Activated T-helper 1 cell treated with anti-CD3 and anti-CD28 coated beads, Interleukin-12 subunit alpha, Interleukin-12 subunit beta, Interleukin-2, Interleukin-4 antibody, amounts not matched to agents 30 ng/mL and 10 ng/mL and 1 ng/mL, durations not matched to agents 14 hours and 24 hours and 36 hours (primary cell): ENCODE results near the gene RYK. TPM values are rescaled to one million over a fixed set of nuclear protein-coding genes. Genes with fewer than 3 reads are reported as not detected.
"Not testable (repeated sequence)": the region's sequence is repeated elsewhere in the genome, so short reads cannot be mapped to it uniquely, and the experiment has no call there.

Source experiments
- DNase-seq: peaks from one replicate; pipeline ENCODE4 v3.0.0; 2021; ENCODE audit warnings: low spot score
- H3K27ac Mint-ChIP-seq: one replicate; pipeline ENCODE4 v1.8.0; 2021; ENCODE audit warnings: mild to moderate bottlenecking, mixed read lengths
- H3K27me3 Mint-ChIP-seq: one replicate; pipeline ENCODE4 v1.8.0; 2022; ENCODE audit warnings: mild to moderate bottlenecking, moderate library complexity, mixed read lengths; ENCODE audit not compliant: insufficient read depth
- H3K36me3 Mint-ChIP-seq: one replicate; pipeline ENCODE4 v1.8.0; 2021; ENCODE audit warnings: low read depth, mixed read lengths
- H3K4me1 Mint-ChIP-seq: one replicate; pipeline ENCODE4 v1.8.0; 2021; ENCODE audit warnings: low read depth, mixed read lengths
- H3K4me3 Mint-ChIP-seq: one replicate; pipeline ENCODE4 v1.8.0; 2021; ENCODE audit warnings: mild to moderate bottlenecking, moderate library complexity, mixed read lengths
- H3K9me3 Mint-ChIP-seq: one replicate; pipeline ENCODE4 v1.8.0; 2021; ENCODE audit warnings: mixed read lengths
- intact Hi-C: fragments of 100-400 bp; cut with micrococcal nuclease; formaldehyde crosslinking; loops from one replicate; pipeline ENCODE4 v1.15.1; 2024
- total RNA-seq: library from RNA; stranded (reverse); gene quantifications from 2 replicates; pipeline ENCODE4 v1.2.3, GENCODE V29; 2022

Gene RYK
- total RNA-seq, 1 donor from 2014 or later: 15.8 TPM

DNA sequence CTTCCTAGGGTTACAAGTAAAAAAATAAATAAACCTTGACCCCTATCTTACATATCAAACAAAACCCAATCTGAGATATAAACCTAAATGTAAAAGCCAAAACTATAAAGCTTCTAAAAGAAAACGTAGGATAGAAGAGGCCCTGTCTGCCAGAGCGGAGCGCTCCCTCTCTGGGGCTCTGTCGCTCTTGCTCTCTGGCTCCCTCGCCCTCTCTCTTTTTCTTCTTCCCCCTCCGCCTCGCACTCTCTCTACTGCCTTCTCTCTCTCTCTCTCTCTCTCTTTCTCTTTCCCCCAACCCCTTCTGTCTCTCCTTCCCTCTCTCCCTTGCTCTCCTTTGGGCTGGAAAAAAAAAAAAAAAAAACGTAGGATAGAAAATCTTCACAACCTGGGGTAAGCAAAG is 21.6 kb downstream of the RYK start:
- Mint-ChIP-seq H3K9me3 (no peaks in the 10 kb centered on the region), H3K27me3 (peaks cover 12% of the 10 kb centered on the region), H3K4me1 (peaks cover 8% of the 10 kb centered on the region), H3K4me3 (no peak overlapping the region), H3K27ac (no peak overlapping the region), H3K36me3 (no peaks in the 10 kb centered on the region)
- intact Hi-C loops: no loop called here
- no peak for DNase-seq

GRCh38 chr3:134228479-134228878 is 22.2 kb downstream of the RYK start:
- Mint-ChIP-seq H3K27ac (no peak overlapping the region), H3K4me3 (no peak overlapping the region), H3K4me1 (peaks cover 8% of the 10 kb centered on the region), H3K36me3 (no peaks in the 10 kb centered on the region), H3K27me3 (peaks cover 12% of the 10 kb centered on the region), H3K9me3 (no peaks in the 10 kb centered on the region)
- intact Hi-C loops: no loop called here
- no peak for DNase-seq

DNA sequence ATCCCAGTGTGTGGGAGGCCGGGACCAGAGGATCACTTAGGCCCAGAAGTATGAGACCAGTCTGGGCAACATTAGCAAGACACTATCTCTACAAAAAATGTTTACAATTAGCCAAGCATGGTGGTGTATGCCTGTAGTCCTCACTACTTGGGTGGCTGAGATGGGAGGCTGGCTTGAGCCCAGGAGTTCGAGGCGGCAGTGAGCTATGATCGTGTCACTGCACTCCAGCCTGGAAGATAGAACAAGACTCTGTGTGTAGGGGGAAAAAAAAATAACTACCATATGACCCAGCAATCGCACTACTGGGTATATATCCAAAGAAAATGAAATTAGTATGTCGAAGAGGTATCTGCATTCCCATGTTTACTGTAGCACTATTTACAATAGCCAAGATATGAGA is 22.6 kb downstream of the RYK start:
- H3K27me3 Mint-ChIP-seq: peaks cover 12% of the 10 kb centered on the region
- H3K4me3 Mint-ChIP-seq: no peak overlapping the region
- no peak for DNase-seq
- H3K9me3 Mint-ChIP-seq: no peaks in the 10 kb centered on the region
- no peak overlapping the region for H3K27ac Mint-ChIP-seq
- H3K36me3 Mint-ChIP-seq: no peaks in the 10 kb centered on the region
- peaks cover 8% of the 10 kb centered on the region for H3K4me1 Mint-ChIP-seq
- intact Hi-C loops: no loop called here

- intact Hi-C loops: loop anchor here (1.0 to 2.0 kb wide), 2 partner anchors 11 to 28 kb away; no protein-coding TSS in a partner anchor
- not testable (repeated sequence) for DNase-seq, H3K36me3 Mint-ChIP-seq, H3K27ac Mint-ChIP-seq, H3K9me3 Mint-ChIP-seq, H3K4me3 Mint-ChIP-seq, H3K4me1 Mint-ChIP-seq
- peaks cover 15% of the 10 kb centered on the region for H3K27me3 Mint-ChIP-seq
Measured at GRCh38 chr3:134224796-134225156, 25.9 kb downstream of the RYK start.

- H3K36me3 Mint-ChIP-seq: no peaks in the 10 kb centered on the region
- no peaks in the 10 kb centered on the region for H3K4me1 Mint-ChIP-seq
- H3K9me3 Mint-ChIP-seq: no peaks in the 10 kb centered on the region
- DNase-seq: no peak
- no peak overlapping the region for H3K27ac Mint-ChIP-seq
- H3K27me3 Mint-ChIP-seq: peaks cover 12% of the 10 kb centered on the region
- intact Hi-C loops: no loop called here
- H3K4me3 Mint-ChIP-seq: no peak overlapping the region
Measured at GRCh38 chr3:134222835-134223234, 27.8 kb downstream of the RYK start.

- Mint-ChIP-seq H3K27me3 (peaks cover 7% of the 10 kb centered on the region), H3K4me3 (no peak overlapping the region), H3K9me3 (no peaks in the 10 kb centered on the region), H3K4me1 (peaks cover 18% of the 10 kb centered on the region), H3K36me3 (no peaks in the 10 kb centered on the region), H3K27ac (no peak overlapping the region)
- intact Hi-C loops: loop anchor here (10.0 kb wide), 2 partner anchors 292 to 1492 kb away; partner anchors contain the start of gene NPHP3
- no peak for DNase-seq
Measured at GRCh38 chr3:134216851-134217250, 33.8 kb downstream of the RYK start.

DNA sequence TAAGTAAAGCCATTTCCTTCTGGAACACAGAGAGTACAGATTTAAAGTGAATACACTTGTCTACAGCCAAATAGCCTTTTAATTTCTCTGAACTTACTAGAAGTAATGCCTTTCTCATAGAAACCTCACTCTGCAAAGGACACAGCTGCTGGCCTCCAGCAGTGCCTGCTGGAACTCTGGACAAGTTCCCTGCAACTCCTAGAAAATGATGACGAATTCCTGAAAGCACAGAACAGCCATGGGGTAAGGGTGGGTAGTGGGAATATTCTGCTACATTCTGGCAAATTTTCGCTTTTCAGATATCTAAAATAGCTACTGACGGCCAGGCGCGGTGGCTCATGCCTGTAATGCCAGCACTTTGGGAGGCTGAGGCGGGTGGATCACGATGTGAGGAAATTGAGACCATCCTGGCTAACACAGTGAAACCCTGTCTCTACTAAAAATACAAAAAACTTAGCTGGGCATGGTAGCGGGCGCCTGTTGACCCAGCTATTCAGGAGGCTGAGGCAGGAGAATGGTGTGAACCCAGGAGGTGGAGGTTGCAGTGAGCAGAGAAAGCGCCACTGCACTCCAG is 34.4 kb downstream of the RYK start:
- H3K4me1 Mint-ChIP-seq: peaks cover 18% of the 10 kb centered on the region
- DNase-seq: no peak
- H3K27ac Mint-ChIP-seq: no peak overlapping the region
- H3K36me3 Mint-ChIP-seq: no peaks in the 10 kb centered on the region
- H3K27me3 Mint-ChIP-seq: peaks cover 7% of the 10 kb centered on the region
- no peaks in the 10 kb centered on the region for H3K9me3 Mint-ChIP-seq
- no peak overlapping the region for H3K4me3 Mint-ChIP-seq
- intact Hi-C loops: loop anchor here (10.0 kb wide), 2 partner anchors 291 to 1491 kb away; partner anchors contain the start of gene NPHP3

DNA sequence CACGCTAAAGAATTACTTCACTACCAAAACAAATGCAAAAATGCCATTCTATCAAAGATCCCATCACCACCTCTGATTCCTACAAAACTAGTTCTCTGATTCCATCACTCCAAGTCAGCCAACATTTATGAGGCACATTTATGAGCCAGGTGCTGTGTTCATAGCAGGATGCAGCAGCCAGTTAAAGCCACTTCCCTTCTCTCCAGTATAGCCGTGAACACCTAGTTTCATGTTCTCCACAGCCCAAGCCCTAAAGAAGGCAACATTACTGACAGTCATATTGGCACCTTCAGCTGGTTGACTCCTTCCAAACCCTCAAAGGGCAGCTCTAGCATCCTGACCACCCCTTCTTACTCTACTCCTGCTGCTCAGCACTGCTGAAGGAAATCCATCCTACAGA is 36.4 kb downstream of the RYK start:
- intact Hi-C loops: loop anchor here (5.0 to 10.0 kb wide), 3 partner anchors 38 to 1489 kb away; partner anchors contain the start of genes NPHP3 and RYK
- DNase-seq: no peak

DNA sequence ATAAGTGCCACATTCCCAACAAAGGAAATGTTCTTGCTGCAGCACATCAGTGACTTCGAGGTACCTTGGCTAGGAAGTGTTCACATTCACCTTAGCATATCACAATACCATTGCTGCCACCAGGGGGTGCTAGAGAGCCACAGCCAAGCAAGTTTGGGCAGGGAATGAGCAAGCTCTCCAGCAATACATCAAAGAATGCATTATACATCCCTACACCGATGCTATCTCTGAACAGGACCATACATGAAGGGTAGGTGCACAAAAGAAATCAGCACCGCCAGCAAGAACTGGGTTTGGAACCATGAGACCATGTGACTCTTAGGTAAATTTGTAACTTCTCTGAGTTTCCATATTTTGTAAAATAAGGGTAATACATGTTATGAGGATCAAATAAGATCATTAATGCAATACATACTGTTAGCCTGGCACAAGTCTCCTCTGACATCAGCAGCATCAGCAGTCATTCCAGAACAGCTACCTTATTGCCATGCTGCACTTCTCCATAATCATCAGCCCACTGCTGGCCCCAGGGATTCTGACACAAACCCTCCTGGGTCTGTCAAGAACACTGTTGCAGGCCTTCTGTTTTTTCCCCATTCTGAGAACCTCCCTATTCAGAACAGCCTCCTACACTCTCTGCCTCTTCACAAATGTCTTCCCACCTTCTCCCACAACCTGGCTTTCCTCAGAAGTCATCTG is 37.5 kb downstream of the RYK start:
- Mint-ChIP-seq H3K36me3 (peaks cover 6% of the 10 kb centered on the region), H3K9me3 (no peaks in the 10 kb centered on the region), H3K4me1 (peaks cover 18% of the 10 kb centered on the region), H3K4me3 (no peak overlapping the region), H3K27me3 (peaks cover 6% of the 10 kb centered on the region), H3K27ac (no peak overlapping the region)
- intact Hi-C loops: loop anchor here (1.0 to 10.0 kb wide), 9 partner anchors 11 to 1488 kb away; partner anchors contain the start of genes NPHP3 and RYK
- DNase-seq: peak; percentile 61

More for the DNA sequence above, 36.4 kb downstream of the RYK start:
- no peak overlapping the region for H3K4me3 Mint-ChIP-seq
- no peaks in the 10 kb centered on the region for H3K9me3 Mint-ChIP-seq
- peaks cover 6% of the 10 kb centered on the region for H3K36me3 Mint-ChIP-seq
- no peak overlapping the region for H3K27ac Mint-ChIP-seq
- H3K27me3 Mint-ChIP-seq: peaks cover 6% of the 10 kb centered on the region
- H3K4me1 Mint-ChIP-seq: peaks cover 18% of the 10 kb centered on the region

DNA sequence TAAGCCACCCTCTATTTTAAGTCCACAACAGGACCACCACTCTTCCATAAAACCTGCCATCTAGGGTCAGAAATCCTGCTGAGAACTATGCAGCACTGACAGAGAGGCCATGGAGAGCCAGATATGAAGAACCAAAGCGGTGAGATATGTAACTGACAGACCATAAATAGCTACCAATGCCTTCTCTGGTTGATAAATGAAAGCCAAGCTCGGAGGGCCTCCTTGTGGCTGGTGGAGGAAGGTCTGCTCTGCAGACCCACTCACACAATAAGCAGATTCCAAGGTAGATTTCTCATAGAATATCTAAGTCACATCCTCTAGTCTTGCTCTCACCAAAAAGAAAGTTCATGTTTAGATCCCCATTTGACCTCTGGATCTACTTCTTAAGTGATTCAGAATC is 38.9 kb downstream of the RYK start:
- intact Hi-C loops: loop anchor here (2.0 to 10.0 kb wide), 5 partner anchors 27 to 1487 kb away; partner anchors contain the start of genes NPHP3 and RYK
- Mint-ChIP-seq H3K9me3 (no peaks in the 10 kb centered on the region), H3K4me3 (no peak overlapping the region), H3K27ac (no peak overlapping the region), H3K27me3 (peaks cover 6% of the 10 kb centered on the region), H3K36me3 (peaks cover 8% of the 10 kb centered on the region), H3K4me1 (peaks cover 18% of the 10 kb centered on the region)
- DNase-seq: no peak

DNA sequence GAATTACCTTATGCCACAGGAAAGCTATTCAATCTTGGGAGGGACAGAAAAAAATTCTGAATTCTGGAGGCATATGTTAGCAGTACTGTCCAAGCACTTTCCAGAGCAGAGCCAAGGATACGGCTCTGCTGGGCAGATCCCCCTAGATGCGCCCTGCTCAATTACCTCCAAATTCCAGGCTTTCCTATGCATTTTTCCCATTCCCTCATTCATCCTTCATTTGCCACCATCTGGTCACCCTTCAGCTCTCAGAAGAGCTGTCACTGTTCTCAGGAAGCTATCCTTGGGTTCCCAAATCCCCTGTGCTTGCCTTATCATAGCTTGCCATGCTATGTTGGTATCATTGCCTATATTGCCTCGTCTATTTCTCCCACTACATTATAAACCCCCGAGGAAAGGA is 45.2 kb downstream of the RYK start:
- intact Hi-C loops: no loop called here
- Mint-ChIP-seq H3K4me1 (no peaks in the 10 kb centered on the region), H3K9me3 (no peaks in the 10 kb centered on the region), H3K4me3 (no peak overlapping the region), H3K36me3 (peaks cover 2% of the 10 kb centered on the region), H3K27me3 (peaks cover 2% of the 10 kb centered on the region), H3K27ac (no peak overlapping the region)
- DNase-seq: no peak

- Mint-ChIP-seq H3K27ac (no peak overlapping the region), H3K36me3 (peaks cover 3% of the 10 kb centered on the region), H3K27me3 (peaks cover 2% of the 10 kb centered on the region), H3K4me3 (no peak overlapping the region), H3K4me1 (peaks cover 6% of the 10 kb centered on the region), H3K9me3 (no peaks in the 10 kb centered on the region)
- intact Hi-C loops: no loop called here
- DNase-seq: no peak
Measured at GRCh38 chr3:134201201-134202130, 49.2 kb downstream of the RYK start.
